Activated CD8-positive, alpha-beta memory T cell treated with anti-CD3 and anti-CD28 coated beads, Interleukin-2, amount 50 U/mL, for 24 hours (primary cell): Measurements from ENCODE around the gene SLC7A10.
A peak's percentile ranks its signal among the peaks of the same experiment; 100 is the strongest.
"Not testable (repeated sequence)": the region's sequence is repeated elsewhere in the genome, so short reads cannot be mapped to it uniquely, and the experiment has no call there.

Experiments
- DNase-seq: peaks from one replicate; pipeline ENCODE4 v3.0.0-alpha.2; 2020; ENCODE audit errors: extremely low read depth

Gene SLC7A10

DNA sequence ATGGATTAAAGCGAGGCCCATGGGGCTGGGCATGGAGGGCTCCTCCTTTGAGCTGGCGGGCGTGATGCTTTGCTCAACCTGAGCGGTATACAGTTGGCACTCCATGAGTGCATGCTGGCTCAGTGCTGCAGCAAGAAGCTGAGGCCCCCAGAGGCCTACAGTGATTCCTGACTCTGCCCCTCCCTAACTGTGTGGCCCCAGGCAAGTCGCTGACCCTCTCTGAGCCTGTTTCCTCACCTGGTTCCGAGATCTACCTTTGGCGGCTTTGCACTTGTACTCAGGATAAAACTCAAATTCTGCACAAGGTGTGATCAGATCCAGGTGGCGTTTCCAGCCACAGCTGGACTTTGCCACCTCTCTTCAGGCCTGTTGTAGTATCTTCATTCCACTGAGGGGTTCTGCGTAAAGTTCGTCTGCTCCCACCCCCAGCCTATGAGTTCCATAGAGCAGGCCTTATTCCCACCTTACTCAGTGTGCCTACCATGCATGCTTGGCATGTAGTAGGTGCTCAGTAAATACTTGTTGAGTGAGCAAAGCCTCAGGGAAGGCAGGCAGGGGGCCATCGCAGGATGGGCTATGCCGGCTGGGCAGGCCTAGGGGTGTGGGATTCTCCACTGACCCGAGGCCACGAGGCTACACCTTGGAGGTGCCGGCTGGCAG is 23.6 kb downstream of the SLC7A10 start:
- DNase-seq: no peak

DNA sequence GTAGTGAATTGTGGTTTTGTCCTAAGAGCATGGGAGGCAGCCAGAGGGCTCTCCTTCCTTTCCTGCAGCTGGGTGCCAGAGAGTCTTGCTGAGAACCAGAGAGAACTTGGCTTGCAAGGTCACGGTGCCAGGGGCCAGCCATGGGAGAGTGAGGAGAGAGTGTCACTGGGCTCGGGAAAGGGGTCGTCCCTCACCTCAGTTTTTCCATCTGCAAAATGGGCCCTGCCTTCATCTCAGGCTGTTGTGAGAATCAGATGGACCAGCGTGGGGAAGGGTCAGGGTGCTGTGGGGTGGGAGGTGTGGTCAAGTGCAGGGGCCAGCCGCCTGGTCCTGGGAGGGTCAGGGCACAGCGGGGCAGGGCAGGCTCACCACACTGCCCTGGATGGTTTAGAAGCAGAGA is 24.2 kb downstream of the SLC7A10 start:
- DNase-seq: no peak

DNA sequence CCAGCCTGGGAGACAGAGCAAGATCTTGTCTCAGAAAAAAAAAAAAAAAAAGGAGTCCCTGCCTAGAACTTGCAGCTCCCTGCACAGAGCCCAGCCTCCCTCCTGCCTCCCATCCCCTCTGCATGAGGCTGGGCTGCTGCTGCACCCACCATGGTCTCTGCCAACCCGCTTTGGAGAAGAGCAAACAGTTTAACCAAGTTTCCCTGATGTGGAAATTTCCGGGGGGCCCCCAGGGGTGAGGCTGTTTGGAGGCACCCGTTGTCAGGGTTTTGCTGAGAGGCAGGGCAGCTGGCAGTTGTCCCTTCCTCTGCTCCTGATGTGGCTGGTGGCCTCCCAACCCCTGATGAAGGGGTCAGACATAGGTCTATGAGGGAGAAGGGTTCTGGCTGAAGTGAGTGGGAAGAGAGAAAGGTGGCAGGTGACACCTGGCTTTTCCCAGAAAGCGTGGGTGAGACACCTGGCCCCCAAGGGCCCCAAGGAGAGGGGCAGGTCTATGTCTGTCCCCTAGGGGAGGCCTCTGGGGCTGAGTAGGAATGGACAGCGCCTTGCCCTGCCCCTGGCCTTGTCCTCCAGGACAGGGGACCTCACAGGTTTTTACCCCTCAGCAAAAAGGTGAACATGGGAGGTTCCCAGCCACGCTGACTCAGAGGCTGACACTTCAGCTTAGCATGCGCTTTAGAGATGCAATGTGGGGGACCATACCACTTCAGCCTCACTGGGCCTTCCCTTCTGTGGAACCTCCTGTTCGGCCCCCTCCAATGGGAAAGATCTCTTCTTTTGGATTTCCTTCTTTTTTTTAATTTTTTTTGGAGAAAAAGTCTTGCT is 26.0 kb downstream of the SLC7A10 start:
- DNase-seq: no peak

DNA sequence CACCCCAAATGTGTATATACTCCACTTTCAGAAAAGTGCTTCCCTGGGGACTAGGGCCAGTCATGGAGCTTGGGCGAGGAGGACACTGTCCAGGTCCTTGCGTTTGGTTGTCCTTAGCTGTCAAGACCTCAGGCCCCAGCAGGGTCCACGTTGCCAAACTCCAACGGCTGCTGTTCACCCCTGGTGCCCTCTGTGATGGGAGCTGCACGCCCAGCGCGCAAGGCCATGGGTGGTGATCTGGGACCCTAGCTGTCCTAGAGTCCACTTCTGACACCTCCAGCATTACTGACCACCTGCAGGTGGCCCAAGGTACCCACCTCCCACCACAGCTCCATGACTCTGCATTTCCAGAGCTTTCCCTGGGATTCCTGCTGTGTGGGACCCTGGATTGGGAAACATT is 27.5 kb downstream of the SLC7A10 start:
- no peak for DNase-seq

DNA sequence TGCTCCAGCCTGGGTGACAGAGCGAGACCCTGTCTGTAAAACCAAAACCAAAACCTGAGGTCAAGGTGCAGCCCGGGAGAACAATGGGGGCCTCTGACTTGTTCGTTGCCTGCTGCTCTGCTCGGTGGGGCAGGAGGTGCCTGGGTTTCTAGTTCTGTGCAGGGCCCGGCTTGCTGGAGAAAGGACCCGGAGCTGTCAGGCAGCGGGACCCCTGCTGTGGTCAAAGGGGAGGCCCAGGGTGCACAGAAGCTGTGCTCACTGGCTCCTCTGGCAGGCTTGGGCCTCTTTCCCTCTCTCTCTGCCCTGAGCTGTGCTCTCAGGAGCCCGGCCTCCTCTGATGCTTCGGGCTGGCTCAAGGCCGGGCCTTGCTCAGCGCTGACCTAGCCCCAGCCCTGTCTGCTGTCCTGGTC is 28.1 kb downstream of the SLC7A10 start:
- no peak for DNase-seq

DNA sequence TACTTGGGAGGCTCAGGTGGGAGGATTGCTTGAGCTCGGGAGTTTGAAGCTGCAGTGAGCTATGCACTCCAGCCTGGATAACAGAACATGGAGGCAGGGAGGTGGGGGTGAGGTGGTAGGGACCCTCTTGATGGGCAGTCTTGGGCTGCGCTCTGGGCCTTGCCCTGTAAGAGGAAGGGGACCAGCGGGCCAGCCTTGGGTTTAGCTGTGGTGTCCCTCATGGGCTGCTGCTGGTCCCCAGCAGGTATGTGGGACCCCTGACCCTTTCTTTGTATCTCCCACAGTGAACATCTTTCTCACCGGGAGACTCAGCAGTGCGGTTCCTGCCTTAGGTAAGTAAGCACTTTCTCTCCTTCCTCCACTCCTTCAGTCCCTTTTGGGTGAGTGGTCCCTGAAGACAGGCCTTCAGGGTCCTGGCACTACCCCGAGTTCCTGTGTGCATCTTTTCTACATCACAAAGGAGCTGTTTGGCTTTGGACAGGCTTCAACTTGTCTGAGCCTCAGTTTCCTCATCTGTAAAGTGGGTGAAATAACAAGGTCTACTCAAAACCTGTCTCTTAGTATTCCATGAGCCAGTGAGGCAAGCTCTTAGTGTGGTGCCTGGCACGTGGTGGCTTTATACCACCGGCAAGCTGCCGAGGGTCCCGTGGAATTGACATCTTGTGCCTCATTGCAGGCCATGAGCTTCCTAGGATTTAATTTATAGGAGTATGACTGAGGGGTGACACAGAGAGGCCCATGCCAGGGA is 29.0 kb downstream of the SLC7A10 start:
- DNase-seq: no peak

DNA sequence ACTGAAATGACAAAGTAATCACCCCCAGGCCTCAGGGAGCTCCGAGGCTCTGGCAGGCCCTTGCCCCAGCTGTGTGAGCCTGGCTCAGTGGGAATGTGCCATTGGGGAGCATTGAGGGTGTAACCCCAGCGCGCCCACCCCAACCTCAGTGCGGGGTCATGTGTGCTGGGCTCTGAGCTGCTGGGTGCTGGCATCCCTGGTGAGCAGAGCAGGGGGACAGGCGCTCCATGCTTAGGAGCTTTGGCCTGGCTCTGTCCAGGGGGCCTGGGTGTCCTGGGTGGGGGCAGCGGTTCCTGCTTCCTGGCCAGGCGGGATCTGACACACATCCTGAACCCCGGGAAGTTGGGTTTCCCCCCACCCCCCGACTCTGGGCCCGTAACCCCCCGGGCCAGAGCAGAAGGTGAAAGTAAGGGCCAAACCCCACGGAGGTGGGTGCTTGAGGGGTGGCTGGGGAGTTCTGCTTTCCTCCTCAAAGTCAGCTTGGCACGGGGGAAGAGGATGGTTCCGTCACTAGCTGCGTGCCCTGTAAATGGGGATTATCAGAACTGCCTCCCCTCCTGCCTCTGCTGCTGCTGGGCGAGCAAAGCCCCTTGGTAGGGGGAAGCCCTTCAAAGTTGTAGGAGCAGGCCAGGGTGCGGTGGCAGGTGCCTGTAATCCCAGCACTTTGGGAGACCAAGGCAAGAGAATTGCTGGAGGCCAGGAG is 29.9 kb downstream of the SLC7A10 start:
- DNase-seq: no peak

DNA sequence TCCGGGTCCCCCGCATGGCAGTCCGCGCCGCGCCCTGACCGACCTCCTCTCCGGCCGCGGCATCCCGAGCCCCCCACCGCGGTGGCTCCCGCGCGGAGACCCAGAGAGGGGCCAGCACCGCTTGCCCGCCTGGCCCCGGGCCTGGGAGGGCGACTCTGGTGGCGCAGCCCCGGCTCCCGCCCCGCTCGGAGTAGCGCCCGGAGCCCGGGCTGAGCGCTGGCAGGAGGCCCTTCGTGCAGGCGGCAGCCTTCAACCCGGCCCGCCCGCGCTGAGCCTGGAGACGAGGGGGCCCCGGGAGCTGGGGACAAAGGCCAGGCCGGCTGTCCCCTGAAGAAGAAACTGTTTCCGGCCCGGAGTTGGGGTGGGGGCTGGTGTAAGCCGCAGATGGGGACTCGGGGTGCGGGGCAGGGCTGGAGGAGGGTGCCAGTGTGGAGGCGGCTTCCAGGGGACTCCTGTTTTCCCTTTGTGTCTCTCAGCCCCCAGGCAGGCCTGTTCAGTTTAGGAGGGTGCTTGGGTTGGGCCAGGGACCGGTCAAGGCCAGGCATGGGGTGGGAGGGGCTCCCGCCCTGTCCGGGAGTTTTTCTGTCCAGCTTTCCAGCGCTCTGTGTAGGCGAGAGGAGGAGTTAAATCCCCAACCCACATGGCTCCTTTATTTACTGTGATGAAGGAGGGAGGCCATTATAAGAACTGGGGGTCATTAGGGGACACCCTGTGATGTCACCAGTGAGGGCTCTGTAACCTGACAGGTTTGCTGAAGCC is 30.6 kb downstream of the SLC7A10 start:
- no peak for DNase-seq

DNA sequence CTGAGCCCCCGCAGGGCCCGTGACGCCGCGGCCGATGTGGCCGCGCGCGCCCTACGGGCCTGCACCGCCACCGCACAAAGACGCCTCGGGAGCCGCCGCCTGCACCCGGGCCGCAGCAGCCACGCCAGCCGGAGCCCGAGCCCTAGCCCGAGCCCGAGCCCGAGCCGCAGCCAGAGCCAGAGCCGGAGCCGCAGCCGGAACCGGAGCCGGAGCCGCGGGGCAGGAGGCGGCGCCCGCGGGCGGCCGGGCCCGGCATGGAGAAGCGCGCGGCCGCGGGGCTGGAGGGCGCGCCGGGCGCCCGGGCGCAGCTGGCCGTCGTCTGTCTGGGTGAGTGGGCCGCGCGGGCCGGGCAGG is 31.1 kb downstream of the SLC7A10 start:
- no peak for DNase-seq

DNA sequence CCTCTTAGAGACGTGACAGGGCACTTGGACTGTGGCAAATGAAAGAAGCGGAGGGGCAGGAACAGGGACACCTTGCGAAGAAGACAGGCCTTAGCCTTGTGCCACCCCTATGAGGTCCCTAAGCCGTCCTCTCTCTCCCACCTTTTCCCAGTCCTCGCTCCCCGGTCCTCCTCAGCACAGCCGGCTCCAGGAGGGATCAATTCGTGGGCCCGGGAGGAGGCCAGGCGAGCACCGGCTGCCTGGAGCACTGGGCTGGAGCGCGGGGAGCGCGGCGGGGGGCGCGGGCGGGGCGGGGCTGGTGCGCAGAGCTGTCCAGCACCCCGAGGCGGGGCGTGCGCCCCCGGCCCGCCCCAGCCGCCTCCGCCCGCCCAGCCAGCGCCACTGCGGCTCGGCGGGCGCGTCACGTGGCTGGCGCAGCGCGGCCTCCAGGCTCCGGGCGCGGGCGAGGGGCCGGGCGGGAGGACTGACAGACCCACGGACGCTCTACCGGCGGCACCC is 31.7 kb downstream of the SLC7A10 start, which contains the start of gene LRP3:
Gene LRP3 (plus strand): TSS at position 466 of the 498 bp plus-strand sequence. CDS start 456 bp downstream, outside the sequence.
- DNase-seq: no peak

DNA sequence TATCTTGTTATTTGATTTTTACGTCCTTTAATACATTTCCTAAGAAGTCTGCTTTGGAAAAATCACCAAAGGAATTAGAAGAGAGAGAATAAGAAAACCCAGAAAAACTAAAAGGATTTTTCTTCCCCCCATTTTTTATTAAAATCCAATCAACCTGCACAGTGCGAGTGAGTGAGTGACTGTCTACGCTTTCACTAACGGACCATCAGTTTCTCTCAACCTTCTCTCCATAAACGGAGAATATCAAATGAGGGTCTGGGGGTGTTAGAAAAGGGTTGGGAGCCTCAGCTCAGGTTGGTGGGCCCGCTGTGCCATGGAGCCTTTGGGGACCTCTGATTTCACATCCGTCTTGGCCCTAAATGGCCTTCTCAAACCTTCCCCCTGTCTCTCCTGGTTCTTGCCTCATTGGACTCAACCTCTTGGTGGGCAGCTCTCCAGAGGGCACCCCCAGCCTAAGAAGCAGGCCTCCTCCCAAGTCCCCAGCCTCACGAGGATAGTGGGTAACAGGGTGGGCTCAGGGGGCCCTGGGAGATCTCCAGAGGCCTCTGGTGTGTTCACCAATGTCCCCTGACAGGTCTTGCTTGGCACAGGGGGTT is 32.3 kb downstream of the SLC7A10 start:
- no peak for DNase-seq

DNA sequence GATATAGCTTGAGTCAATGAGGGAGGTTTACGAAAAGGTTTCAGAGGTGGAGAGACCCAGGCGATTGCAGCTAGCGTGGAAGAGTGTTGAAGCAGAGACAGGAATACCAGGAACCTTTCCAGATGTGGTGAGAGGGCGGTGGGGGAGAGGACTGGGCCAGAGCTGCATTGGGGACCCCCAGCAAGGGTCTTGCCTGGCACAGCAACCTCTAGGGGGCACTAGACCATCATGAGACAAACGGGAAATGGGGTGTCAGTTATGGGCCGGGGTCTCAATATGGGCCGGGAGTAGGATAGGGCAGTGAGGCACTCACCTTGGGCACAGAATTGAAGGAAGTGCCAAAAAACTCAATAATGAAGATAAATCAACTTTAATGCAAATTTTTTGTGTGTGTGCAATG is 33.6 kb downstream of the SLC7A10 start:
- DNase-seq: no peak

DNA sequence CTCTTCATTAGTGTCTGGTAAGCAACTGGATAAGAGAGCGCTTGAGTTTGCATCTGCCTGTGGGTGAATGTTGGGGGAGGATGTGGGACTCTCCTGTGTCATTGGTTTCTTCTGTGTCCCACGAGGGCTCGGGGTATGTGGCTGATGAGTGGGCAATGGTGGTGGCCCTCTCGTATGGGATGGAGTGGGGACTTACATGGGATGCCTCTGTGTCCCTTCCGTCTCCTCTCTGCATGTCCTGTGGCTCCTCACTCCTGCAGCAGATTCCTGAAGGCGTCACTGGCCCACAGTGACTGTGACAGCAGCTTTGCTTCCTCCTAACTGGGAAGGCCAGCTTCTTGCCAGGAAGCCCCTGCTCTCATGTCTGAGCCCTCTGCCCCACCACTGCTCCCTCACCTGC is 34.1 kb downstream of the SLC7A10 start:
- no peak for DNase-seq

DNA sequence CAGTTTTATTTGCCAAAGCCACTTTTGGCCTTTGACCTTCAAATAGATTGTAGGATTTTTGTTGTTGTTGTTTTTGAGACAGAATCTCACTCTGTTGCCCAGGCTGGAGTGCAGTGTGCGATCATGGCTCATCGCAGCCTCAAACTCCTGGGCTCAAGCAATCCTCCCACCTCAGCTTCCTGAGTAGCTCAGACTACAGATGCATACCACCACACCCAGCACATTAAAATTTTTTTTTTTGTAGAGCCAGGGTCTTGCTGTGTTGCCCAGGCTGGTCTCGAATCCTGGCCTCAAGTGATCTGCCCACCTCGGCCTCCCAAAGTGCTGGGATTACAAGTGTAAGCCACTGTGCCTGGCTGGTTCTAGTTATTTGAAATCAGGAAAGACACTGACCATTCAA is 34.6 kb downstream of the SLC7A10 start:
- not testable (repeated sequence) for DNase-seq

DNA sequence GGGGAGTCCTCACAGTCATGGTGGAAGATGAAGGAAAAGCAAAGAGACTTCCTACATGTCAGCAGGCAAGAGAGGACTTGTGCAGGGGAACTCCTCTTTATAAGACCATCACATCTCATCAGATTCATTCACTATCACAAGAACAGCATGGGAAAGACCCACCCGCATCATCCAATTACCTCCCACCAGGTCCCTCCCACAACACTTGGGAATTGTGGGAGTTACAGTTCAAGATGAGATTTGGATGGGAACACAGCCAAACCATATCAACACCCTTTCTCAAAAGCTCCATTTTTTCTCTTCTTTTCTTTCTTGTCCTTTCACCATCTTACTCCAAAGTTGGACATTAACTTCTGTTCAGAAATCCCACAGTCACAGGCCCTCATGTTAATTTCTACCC is 36.2 kb downstream of the SLC7A10 start:
- no peak for DNase-seq

DNA sequence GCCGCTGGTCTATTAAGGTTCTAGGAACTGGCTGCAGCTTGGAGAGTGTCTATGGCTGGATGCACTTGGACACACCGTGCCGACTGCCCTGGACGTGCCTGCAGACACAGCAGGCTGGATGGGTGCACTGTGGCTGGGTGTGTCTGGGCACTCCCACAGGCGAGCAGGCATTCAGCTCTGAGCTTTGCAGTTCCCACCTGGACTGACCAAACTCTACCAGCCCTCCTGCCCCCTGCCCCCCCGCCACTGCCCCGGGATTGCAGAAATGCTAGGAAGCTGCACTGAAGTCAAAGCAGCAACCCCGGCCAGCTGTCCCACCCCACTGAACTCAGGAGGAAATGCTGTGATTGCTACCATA is 38.5 kb downstream of the SLC7A10 start:
- no peak for DNase-seq

DNA sequence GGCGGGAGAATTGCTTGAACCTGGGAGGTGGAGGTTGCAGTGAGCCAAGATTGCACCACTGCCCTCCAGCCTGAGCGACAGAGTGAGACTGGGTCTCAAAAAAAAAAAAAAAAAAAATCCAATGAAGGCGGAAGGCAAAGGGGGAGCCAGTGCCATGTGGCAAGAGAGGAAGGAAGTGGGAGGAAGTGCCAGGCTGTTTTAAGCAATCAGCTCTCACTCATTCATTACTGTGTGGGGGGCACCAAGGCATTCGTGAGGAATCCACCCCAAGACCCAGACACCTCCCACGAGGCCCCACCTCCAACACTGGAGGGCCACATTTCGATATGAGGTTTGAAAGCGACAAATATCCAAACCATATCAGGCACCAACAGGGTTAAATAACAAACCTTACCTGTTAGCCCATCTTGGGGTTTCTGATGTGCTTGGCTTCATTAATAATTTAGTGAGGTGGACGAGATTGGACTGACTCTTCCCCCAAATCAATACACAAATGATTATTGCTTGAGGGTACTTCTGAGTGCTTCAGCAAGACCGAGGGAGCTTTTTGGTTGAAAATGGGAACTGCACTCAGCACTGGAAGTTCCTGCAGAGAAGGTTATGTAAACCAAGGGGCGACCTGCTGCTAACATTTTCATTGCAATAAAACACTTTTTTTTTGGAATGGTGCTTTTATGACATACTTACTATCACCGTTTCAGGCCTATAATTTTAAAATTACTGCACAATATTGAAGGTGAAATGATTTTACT is 39.0 kb downstream of the SLC7A10 start:
- DNase-seq: no peak

DNA sequence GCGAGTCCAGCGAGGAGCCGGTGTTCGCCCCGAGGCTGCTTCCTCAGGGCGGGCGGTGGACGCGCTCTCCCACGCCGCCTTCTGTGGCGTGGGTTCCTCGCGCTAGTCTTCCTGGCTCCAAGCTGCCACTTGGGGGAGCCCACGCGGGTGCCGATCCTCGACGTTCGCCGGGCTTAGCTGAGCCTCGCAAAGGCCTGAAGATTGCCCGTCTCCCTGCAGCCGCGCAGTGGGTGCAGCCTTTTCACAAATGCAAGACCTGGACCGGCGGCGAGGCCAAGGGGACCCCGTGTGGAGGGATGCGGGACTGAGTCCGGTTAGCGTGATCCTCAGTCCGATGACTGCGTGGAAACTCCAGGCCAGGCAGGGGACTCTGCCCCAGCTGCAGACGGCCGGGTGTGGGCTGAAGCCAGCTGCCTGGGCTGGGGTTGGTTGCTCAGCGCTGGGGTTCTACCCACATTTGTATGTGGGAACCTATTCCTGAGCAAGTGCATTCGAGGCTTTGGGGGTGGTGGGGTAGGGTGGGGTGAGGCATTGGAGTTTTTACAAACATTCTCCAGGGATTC is 48.2 kb downstream of the SLC7A10 start:
- DNase-seq: peak; percentile 18

DNA sequence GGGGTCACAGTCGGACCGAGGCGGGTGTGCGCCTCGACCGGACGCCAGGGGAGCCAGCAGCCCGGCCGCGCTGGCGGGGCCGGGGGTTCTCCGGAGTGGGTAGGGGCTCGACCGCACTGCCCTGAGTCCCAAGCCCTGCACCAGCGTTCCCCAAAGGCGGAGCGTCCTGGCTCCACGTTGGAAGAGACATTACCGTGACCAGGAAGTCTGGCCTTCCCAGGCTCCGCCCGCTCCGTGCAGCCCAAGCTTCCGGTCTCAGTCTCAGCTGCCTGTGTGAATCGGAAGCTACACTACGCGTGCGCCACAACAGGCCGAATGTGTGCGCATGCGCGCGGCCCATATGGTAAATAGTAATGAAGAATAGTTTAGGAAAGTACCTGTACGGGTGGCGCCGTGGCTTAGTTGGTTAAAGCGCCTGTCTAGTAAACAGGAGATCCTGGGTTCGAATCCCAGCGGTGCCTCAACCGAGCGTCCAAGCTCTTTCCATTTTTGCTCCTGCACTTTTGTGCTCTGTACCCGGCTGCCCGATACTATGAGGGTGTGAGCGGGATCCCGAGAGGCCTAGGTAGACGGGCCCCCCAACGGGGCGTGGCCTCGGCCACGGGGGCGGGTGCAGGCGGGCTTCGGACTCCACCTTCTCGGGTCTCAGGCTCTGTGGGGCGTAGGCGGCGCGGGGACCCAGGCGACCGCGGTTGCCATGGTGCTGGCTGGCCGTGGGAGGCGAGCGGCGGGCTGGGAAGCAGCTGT is 48.8 kb downstream of the SLC7A10 start:
- DNase-seq: peak; percentile 93
